SKM-1 treated with dmso at 0.1 percent for 144 hours (cell line): Measurements from ENCODE around the gene LRIT1.

Experiments
- DNase-seq: peaks from one replicate; lab custom pipeline; 2025; ENCODE audit not compliant: unreplicated experiment; lab: John Stamatoyannopoulos, UW

LRIT1 gene

DNA sequence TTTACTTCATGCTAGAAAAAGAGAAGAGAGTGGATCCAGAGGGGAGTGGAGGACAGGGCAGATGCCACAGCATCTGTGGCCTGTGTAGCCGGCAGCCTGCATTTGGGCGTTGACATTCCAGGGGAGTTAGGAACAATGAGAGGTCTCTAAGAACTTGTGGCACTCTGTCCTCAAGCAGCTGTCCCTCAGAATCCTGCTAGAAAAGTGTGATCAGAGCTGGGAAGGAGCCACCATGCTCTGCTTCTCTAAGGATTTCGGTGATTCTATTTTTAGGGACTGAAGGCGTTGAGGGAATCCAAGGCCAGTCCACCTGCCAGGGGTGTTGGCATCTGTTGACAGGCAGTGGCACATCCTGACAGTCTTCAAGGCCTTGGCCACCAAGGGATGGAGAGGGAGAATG, 23.6 kb downstream of the LRIT1 start:
- DNase-seq: no peak

- DNase-seq: no peak
These were observed 24.5 kb downstream of the LRIT1 start for GRCh38 chr10:84216834-84217233.

DNA sequence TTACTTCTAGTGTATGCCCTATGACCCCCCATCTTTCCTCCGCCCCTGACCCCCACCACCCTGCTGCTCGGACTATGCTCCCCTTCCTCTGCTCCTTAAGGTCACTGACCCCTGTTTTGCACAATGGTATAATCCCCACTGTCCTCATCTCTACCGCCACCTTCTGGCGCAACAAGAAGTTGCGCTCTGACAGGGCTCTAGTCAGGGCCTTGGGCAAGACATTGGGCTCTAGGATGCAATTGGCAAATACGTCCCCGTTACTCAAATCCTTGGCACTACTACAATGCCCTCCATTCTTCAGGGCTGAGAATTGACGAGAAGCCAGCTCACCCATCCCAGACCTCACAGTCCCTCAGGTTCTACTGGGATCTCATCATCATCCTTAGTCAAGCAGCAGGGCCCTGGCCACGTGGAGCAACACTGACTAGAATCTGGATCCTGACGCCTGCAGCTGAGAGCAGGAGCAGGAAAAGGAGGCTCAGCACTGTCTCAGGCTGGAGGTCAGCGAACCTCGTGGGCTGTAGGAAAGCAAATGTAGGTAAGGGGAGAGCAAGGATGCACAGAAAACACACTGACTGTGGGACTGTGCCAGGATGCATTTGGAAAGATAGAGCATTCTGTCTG, 26.6 kb downstream of the LRIT1 start:
- DNase-seq: peak; percentile 10

DNA sequence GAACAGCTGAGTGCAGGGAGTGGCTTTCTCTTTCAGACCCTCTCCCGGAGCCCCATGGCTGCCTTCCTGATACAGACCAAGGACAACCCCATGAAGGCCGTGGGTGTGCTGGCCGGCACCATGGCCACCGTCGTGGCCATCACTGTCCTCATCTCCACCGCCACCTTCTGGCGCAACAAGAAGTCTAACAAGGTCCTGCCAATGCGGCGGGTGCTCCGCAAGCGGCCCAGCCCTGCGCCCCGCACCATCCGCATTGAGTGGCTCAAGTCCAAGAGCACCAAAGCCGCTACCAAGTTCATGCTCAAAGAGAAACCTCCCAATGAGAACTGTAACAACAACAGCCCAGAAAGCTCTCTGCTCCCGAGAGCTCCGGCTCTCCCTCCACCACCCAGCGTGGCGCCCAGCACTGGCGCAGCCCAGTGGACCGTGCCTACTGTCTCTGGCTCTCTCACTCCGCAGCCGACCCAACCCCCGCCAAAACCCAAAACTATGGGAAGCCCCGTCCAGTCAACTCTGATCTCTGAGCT, 27.2 kb downstream of the LRIT1 start:
- no peak for DNase-seq

DNA sequence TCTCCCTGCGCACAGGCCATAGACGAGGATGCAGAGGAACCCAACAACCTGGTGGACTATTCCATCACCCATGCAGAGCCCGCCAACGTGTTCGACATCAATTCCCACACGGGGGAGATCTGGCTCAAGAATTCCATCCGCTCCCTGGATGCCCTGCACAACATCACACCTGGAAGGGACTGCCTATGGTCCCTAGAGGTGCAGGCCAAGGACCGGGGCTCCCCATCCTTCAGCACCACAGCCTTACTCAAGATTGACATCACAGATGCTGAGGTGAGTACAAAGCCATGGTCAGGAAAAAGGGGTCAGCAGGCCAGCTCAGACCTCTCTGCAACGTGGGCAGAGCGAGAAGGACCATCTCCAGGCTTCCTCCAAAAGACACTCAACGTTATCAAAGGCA, 28.3 kb downstream of the LRIT1 start:
- no peak for DNase-seq

- DNase-seq: no peak
These were observed 29.3 kb downstream of the LRIT1 start for GRCh38 chr10:84212014-84212413.

DNA sequence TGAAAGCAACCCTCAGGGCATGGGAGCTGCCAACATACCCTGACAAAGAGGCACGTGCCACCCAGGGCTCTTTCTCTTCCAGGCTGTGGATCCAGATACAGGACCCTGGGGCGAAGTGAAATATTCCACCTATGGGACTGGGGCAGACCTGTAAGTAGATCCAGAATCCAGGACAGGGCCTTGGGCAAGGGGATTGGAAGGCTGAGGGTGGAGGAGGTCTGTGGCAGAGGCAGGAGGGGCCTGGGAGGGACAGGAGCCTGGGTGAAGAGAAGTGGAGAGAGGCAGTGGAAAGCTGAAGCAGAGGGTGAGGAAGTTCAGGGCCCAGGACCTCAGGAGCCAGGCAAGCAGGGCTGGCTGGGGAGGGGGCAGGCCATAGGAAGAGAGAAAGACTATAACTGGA, 29.8 kb downstream of the LRIT1 start:
- DNase-seq: no peak

- DNase-seq: no peak
These were observed 33.3 kb downstream of the LRIT1 start for GRCh38 chr10:84208023-84208422.

DNA sequence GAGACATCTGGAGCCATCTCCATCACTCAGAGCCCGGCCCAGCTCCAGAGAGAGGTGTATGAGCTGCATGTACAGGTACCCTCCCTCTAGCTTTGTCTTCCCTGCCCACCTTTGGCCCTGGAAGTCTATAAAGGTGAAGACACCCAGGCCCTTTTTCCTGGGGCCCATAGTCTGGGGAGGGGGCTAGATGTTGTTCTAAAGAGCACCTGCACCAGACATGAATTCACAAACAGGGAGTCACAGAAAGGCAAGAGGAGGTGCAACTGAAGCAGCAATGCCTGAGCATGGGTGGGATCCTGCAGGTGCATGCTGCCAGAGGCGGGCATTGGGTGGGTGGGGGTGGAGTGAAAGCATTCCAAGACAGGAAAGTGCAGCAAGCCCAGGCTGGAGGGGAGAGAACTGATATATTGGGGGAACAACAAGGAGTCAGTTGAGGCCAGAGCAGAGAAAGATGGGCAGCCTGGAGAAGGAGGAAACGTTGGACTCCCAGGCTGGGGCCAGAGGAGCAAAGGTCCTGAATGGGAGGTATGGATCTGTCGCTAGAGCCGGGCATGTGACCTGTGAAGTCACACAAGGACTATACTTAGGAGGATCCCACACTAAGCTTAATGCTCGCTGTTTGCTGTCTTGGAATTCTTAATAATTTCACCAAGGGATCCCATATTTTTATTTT, 35.4 kb downstream of the LRIT1 start:
- no peak for DNase-seq

GRCh38 chr10:84205049-84205852, 36.1 kb downstream of the LRIT1 start:
- DNase-seq: peak; percentile 43

DNA sequence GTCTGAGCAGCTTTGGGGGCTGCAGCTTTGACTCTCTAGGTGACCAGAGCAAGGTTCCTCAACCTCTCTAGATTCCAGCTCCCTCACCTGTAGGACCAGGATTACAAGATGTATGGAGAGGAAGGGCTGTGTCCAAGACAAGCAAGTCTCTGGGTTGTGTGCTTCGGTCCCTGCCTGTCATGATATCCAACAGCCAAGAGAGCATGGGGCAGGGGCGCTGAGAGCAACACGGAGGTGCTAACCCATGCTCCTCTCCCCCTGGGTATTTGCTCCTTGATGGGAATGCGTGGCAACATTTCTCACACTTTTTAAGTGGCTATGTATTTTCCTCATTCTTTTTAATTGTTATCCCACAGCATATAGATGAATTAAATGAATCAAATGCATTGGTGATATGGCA, 36.7 kb downstream of the LRIT1 start:
- DNase-seq: no peak

- peak; percentile 8 for DNase-seq
These were observed 37.2 kb downstream of the LRIT1 start for GRCh38 chr10:84204122-84204521.

DNA sequence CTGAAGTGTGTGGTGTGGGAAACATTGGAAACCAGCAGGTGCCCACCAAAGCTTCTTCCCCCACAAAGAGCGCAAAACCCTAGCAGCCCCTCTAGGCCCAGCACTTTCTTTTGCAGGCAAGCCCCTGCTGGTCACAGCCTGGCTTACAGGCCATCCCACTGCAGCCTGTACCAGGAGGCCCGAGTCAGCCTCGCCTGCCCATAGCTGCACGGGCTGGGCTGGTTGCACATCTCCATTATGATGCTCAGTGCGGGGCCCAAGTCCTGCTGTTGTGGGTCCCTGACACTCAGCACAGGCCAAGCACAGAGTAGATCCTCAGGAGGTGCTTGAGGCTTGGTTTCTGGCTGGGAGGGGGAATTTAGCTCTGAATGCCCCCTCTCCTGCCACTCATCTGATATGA, 39.0 kb downstream of the LRIT1 start:
- no peak for DNase-seq

- no peak for DNase-seq
These were observed 39.7 kb downstream of the LRIT1 start for GRCh38 chr10:84201682-84202081.

DNA sequence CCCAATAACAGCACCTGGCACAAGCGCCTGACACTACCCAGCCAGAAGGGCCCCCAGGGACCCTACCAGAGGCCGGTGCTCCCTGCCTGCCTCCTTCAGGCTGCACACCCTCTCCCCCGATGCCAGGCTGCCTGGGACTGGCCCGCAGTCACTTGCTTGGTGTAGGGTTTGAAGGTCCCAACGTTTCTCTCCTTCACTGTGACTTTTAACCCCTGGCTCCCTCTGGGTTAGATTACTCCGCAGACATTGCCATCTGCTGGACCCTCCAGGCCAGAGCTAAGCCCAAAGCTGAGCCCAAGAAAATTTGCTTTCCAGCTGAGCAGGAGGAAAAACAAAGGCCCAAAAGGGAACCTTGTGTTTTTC, 40.1 kb downstream of the LRIT1 start:
- no peak for DNase-seq

DNA sequence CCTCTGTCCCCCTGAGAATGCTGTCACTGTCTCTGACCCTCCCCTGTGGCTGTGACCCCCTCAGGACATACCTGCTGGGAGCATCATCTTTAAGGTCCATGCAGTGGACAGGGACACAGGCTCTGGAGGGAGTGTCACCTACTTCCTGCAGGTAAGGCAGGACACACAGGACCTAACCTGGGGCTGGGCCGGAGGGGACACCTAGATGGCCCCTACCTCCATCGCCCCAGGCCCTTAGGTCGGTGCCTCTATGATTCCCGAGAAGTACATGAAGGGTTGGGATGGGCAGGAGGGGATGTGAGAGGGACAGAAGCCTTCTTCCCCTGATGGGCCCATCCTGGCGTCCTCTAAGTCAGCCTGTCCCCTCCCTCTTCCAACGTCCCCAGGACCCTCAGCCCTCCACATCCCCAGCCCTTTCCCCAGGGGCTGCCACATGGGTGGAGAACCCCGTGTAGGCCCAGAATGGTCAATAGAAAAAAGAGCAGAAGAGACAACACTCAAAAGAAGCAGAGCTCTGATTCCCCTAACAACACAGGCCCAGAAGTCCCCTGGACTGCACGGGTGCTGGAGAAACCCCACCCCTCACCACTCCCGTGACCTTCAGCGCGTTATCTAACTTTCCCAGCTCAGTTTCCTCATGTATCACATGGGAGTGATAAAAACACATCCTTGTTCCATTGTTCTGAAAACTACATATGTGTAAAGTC, 40.7 kb downstream of the LRIT1 start:
- DNase-seq: no peak

- DNase-seq: no peak
These were observed 43.0 kb downstream of the LRIT1 start for GRCh38 chr10:84198206-84198915.

DNA sequence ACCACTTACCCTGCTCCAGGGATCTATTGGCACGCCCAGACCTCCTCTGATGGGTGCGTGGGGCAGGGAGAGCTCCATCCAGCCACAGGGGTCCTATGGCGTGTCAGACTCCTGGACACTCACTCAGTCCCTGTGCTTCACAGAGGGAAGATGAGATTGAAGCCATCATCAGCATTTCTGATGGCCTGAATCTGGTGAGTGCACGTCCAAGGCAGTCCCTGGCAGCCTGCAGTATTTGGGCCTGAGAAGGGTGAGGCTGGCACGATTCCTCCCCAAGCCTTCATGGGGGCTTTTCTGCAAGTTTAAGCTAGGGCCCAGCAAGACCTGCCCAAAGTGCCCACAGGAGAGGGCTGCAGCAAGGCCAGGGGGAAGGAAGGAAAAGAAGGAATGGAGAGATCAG, 43.7 kb downstream of the LRIT1 start:
- no peak for DNase-seq

DNA sequence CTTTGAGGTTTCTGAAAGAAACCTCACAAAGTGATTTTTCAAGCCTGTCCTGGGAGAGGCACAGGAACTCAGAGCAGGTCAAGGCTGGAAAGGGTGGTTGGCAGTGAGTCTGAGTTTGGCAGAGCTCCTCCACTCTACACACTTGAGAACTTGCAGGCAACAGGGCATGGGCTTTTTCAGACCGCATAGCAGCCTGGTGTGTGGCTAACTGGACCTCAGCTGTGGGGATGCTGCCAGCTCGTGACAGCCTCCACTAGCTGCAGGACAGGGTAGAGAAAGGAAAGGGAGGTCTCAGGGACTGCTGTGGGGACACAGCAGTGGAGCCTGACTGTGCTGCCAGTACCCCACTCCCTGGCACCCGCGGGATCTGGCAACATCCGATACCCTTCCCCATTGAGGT, 44.4 kb downstream of the LRIT1 start:
- no peak for DNase-seq

DNA sequence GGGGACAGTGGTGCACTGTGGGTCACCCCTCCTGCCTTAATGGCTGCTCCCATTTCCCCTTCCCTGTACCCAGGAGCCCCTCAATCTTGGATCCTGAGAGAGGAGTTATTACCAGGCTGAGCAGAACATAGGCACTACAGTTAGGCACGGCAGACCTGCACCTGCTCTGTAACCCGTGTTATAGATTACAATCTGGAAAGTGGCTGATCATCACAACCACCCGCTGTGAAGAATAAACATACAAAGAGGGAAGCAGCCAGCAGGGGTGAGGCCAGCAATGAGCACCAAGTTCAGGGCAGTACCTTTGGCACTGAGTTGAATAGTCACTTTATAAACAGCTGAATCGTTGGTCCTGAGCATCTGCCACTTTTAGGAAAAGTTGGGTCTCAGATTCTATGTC, 45.3 kb downstream of the LRIT1 start:
- no peak for DNase-seq
